NCI-H748 treated with DMSO at 0.1 percent for 48 hours (cell line): ENCODE data around the gene CIAO2A.

ENCODE experiments used
- DNase-seq: peaks from one replicate; lab custom pipeline; 2025; lab: John Stamatoyannopoulos, UW

CIAO2A gene

DNA sequence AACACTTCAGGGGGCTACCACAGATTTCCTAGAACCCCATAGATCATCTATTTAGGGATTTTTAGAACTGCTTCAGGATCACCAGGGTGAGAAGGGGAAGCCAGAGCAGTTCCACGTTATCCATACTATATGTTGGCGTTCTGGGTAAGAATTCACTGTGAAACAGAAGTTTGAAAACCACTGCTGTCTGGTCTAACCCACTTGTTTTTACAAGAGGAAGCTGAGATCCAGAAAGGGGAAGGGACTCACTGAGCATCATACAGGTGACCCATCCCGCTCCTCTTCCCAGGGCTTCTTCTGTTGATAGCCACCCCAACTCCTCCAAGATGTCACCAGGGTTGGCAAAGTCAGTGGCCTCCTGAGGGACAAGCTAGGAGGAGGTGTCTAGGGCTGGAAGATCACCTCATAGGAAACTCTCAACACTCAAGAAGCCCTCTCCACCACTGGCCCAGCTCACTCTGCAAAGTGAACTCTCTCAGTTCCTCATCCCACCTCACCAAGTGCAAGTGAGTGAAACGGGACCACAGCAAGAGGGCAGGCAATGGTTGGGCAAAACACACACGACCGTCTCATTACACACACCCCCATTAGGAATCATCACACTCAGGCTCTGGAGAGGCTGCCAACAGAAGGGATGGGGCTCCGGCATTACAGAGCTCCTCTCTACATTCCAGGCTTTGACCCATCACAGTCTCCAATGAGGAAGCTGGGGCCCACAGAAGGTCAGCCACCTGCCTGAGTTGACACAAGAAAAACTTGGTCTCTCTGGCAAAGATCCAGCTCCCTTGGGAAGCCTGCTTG, 49.1 kb downstream of the CIAO2A start:
- no peak for DNase-seq

DNA sequence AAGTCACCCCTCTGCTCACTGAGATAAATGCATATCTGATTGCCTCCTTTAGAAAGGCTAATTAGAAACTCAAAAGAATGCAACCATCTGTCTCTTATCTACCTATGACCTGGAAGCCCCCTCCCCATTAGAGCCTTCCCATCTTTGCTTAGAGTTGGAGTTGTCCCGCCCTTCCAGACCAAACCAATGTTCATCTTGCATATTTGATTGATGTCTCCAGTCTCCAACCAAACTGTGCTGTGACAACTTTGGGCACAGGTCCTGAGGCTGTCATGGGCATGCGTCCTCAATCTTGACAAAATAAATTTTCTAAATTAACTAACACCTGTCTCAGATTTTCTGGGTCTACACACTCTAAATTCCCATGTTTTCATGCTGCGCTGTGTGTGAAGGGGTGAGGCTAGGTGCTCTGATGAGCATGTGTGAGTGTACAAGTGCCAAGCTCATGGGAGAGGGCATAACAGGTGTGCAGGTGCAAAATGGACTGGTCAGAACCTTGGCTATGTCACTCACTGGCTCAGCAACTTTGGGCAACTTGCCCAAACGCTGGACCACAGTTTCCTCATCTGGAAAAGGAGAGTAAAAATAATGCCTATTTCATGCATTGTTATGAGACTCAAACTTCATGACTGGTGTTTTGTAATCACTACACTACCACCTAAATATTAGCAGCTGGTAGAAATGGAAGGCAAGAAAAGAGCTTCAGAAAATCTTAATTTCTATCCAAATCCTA, 54.6 kb downstream of the CIAO2A start:
- no peak for DNase-seq

DNA sequence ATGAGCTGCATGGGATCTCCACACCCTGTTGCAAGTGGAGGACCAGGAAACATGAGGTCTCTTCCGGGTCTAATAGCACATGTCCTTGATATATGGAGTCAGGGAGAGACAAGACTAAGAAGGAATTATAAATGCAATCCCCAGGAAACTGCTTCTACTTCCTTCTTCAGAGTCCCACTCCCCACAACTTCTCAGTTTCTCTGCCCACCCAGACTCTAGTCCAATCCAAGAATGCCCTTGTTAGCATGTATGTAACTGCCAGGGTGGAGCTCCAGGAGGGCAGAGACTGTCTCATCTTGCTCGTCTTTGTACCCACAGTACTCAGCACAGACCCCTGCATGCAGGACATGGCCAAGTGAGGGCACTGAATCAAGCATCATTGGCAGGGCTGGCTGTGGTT, 55.7 kb downstream of the CIAO2A start:
- no peak for DNase-seq

DNA sequence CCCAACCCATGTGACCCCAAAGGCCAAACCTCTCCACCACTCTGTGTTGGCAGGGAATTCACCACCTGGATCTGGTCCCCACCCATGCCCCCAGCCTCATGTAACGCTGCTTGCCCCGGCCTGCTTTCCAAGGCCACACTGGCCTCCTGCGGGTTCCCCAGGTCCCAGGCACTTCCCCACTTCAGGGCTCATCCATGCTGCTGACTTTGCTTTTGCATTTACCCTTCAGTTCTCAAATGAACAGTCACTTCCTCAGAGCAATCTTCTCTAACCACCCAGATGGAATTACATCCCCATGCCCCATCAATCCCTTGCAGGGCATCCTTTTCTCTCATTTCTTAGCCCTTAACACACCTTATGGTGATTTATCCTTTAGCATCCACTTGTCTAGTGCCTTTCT, 56.5 kb downstream of the CIAO2A start:
- no peak for DNase-seq

DNA sequence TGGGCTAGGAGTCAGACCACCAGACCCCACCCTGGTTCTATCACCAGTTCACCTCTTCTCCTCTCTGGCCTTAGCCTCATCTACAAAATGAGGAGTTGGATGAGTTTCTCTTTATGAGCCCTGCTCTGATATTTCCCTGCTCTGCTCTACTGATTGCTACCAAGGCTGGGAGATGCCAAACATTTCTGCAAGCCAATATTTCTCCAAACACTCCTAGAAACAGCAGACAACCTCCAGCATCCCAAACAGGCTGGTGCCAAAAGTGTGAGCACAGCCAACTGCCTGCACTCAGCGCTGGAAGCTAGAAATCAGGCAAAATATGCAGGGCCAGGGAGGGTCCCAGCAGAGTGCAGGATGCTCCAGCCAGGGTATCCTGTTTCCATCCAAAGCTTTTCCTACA, 58.1 kb downstream of the CIAO2A start:
- no peak for DNase-seq

DNA sequence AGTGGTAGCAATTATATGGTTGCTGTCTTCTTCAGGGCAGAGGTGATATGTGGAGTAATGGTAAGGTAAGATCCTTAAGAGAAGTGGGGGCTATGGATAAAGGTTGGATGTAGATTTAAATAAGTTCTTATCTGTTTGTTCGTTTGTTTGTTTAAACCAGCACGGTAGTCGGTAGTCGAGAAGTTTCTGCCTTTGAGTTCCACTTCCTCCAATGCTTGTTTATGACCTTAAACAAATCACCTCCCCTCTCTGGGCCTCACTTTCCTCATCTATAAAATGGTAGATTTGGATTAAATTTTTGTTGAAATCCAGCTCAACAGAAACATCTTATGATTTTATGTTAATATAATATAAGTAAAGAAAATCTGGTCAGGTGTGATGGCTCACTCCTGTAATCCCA, 59.1 kb downstream of the CIAO2A start:
- DNase-seq, result no peak

DNA sequence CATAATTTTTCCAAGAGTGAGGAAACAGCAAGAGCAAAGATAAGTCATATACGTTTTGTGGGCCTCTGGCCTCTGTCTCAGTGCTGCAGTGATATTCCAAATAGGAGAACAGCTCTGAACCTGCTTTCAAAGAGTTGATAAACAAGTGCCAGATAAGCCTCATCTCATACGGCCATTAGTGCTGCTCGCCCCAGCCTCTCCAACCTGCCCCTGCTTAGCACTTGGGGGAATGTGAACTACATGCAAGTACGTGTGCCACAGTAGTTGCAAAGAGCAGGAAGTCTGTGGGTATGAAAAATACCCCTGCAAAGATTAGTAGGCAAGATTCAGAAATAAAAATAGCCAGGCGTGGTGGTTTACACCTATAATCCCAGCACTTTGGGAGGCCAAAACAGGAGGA, 61.3 kb downstream of the CIAO2A start:
- DNase-seq, result no peak

DNA sequence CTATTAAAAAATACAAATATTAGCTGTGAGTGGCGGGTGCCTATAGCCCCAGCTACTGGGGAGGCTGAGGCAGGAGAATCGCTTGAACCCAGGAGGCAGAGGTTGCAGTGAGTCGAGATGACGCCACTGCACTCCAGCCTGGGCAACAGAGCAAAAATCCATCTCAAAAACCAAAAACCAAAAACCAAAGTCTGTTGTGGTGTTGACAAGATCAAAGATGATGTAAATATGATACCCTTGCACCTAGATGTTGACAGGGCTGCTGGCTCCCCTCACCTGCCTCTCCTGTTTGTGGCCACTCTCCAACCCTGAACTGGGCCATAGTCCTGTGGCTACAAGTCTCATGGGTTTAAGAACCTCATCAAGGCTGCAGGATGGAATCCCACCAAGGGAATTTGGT, 63.5 kb downstream of the CIAO2A start:
- DNase-seq, result no peak

DNA sequence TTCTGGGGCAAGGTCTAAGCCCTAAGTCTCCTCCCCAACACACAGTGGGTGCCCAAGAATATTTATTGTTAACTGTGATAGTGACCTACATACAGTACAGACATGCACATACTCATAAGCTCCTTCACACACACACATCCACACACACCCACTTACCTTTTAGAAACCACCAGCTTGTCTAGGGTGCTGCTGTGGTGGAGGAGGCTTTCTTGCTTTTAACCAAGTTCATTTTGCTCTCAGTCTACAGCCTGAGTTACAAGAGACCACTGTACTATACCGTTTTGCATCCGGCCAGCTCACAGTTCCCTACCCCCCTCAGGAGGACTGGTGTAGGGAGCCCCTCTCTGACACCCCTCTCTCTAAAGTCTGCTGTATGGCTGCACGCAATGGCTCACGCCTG, 64.0 kb downstream of the CIAO2A start:
- DNase-seq, result no peak

DNA sequence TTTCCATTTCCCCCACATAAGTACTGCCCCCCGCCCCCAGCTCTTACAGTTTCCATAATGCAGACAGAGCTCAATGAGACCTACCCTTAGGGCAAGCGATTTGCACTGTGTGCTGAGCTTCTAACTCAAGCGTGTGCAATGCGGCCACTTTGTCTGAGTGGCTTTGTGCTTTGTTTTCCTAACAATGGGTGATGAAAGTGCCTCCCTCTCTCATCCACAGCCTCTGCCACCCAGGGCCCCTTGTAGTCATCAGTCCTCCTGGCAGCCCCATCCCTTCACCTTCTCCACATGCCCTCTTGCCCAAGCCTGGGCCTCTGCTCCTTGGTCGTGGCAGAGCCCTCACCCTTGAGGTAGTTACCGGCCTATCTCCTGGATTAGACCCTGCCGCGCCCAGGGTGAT, 64.5 kb downstream of the CIAO2A start:
- no peak for DNase-seq

DNA sequence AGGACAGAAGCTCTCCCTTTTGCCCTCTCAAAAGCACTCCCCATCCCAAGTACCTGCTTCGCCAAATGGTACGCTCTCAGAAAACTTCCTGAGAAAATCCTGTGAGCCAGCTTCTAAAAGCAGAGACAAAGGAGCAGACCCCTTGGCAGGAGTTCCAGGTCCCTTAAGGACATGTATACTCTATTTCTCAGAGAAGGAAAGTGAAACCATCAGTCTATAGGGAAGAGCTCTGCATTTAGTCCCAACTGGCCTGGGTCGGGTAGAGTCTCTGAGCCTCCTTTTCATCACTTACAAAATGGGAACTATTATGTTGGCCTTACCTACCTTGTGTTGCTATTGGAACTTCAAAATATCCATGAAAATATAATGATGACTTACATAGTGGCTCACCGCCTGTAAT, 67.0 kb downstream of the CIAO2A start:
- no peak for DNase-seq

DNA sequence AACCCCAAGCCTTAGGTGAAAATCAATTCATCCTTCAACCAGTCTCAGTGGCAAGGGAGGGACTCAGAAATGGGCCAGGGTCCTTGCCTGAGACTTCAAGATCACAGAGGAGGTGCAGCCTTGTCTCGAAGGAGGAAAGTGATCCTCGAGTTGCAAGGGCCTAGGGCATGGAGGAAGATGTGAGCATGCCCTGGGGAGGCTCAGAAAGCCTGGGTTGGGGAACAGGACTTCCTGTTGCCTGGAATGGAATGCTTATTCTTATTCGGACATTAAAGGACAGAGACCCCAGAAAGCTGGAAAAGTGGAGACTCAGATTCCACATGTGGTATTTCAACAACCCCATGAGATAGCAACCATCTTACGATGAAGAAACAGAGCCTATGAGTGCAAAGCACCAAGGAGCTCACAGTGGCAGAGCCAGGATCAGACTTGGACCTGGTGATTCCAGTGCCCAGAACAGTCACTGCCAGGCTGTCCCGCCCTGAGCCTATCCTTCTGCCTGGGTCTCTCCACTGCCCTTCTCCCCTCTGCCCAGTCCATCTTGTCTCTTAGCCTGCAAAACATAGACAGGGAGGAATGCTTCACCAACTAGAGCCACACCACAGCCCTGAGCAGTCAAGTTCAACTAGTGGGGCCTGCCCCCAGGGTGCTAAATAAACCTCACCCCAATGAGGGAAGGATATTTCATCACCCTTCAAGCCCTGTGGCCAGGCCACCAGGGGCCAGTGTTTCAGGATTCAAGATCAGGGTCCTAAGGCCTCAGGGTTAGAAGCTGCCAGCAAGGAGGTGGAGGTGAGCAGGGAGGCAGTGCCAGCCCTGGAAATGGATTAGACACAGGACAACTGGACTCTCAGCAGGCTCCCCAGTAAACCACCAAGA, 69.2 kb downstream of the CIAO2A start:
- no peak for DNase-seq

DNA sequence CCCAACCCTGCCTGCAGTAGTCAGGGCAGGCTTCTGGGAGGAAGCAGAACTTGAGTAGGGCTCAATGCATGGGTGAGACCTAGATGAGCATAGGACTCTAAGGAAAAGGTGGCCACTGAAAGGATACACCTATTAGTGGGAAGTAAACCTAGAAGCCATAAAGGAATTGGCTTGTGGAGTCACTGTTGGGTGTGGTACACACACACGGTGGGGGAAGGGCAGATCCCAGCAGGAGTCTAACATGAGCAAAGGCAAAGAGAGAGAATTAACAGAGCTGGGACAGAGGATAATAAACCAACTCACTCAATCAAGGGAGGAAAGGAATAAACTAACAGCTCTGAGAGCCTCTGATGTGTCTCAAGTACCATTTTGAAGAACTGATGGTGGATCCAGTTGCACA, 70.4 kb downstream of the CIAO2A start:
- no peak for DNase-seq

DNA sequence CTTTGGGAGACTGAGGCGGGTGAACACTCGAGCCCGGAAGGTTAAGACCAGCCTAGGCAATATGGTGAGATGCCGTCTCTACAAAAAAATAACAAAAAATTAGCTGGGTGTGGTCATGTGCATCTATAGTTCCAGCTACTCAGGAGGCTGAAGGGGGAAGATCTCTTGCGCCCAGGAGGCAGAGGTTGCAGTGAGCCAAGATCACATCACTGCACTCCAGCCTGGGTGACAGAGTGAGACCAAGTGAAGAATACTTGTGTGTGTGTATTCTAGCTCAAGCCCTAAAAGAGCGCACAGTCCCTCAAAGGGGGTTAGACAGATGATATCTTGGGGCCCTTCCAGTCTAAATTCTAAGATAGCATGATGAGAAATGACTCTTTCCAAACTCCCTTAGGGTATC, 71.1 kb downstream of the CIAO2A start:
- no peak for DNase-seq
